HG02571 (cell line): ENCODE data around the gene MICA.
"Not testable (repeated sequence)": the region's sequence is repeated elsewhere in the genome, so short reads cannot be mapped to it uniquely, and the experiment has no call there.

ENCODE experiments used
- ATAC-seq: cut with Tn5 transposase; IDR thresholded peaks from one replicate; pipeline ENCODE4 v1.9.1; 2021; ENCODE audit warnings: mild to moderate bottlenecking, moderate library complexity; ENCODE audit not compliant: unreplicated experiment

Gene MICA

DNA sequence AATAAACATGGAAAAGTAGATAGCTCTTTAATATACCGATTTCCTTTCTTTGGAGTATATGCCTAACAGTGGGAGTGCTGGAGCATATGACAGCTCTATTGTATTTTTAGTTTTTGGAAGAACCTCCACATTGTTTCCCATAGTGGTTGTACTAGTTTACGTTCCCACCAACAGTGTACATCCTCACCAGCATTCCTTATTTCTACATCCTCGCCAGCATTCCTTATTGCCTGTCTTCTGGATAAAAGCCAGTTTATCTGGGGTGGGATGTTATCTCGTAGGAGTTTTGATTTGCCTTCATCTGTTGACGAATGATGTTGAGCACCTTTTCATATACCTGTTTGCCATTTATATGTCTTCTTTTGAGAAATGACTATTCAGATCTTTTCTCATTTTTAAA lies 2.6 kb downstream of the MICA start:
- no peak for ATAC-seq

DNA sequence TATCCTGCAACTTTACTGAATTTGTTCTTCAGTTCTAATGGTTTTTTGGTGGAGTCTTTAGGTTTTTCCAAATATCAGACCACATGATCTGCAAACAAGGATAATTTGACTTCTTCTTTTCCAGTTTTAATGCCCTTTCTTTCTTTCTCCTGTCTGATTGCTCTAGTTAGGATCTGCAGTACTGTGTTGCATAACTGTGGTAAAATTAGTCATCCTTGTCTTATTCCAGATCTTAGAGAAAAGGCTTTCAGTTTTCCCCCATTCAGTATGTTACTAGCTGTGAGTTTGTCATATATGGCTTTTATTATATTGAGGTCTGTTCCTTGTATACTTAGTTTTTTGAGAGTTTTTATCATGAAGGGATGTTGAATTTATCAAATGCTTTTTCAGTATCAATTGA lies 4.3 kb downstream of the MICA start:
- no peak for ATAC-seq

DNA sequence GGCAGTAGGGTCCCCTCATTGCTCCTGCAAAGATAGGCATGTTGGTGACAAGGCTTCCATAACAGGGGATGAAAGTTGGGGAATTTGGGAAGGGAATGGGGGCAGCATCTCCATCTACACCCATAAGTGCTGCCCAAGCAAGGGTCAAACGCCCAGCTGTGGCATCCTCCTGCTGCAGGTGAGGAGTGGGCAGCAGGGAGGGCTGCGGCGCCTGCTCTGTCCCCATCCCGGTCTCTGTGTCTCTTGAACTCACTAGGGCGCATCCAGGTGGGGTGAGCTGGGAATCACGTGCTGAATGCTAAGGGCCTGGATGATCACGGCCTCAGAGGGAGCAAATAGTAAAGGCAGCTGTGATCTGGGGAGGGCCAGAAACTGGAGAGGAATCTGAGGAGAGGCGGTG lies 9.1 kb downstream of the MICA start:
- ATAC-seq, result no peak

DNA sequence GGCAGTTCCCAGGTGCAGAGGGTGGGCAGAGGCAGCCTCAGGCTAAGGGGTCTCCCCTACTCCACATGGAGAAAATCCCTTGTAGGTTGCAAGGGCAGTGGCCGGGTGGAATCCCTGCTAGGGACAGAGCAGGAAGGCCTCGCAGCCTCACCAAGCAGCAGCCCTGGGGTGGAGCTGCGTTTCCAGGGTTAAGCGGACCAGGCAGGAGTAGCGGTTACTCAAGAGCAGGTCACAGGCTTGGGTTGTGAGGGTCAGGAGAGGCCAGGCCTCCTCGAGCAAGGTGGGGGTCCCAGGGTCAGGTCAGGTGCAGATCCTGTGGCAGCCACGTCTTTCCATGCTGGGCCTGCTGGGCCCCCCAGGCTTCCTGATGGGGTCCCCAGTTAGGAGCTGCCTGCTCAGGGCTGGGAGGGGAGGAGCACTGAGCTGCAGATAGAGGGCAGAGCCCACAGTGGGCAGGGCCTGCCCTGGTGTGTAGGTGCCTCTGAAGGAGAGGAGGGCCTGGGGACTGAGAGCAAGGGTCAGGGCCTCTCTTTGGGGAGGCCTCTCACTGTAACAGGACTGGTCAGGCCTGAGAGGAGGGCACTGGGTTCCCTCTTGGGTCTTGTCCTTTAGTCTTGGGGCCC lies 10.9 kb downstream of the MICA start:
- ATAC-seq, result not testable (repeated sequence)

DNA sequence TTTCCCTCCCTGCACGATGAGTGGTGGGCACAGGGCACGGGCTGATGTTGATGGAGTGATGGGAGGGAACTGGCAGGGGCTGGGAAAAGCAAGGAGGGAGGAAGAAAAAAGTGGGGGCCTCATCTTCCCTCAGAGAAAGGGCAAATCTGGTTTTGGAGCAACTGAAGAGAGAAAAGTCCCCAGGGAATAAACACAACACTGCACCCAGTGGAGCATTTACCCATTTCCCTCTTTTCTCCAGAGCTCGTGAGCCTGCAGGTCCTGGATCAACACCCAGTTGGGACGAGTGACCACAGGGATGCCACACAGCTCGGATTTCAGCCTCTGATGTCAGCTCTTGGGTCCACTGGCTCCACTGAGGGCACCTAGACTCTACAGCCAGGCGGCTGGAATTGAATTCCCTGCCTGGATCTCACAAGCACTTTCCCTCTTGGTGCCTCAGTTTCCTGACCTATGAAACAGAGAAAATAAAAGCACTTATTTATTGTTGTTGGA lies 11.4 kb downstream of the MICA start:
- no peak for ATAC-seq

DNA sequence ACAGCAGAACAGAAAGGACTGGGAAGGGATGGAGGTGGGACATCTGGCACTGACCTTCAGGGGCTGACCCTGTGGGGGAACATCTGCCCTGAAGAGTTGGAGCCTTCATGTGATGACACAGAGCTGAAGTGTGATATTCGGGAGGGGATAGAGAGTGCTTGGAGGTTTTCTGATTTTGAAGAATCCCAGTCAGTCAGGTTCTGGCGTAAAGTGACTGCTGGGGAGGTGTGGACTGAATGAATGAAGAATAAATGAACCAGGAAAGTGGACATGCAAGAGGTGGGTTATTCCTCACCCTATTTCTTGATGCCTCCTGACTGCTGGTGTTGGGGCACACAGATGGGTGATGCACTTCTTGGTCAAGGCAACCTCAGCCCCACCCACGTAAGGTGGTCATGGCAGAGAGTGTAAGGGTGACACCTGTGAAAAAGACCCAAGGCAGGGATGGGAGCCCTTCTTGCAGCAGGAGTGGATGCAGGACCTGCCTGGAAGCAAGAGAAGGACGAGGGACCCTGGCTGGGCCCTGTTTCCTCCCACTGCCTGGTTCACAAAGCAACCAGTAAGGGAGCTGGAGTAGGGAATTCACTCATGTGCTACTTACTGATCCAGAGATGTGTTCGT lies 13.1 kb downstream of the MICA start:
- no peak for ATAC-seq

DNA sequence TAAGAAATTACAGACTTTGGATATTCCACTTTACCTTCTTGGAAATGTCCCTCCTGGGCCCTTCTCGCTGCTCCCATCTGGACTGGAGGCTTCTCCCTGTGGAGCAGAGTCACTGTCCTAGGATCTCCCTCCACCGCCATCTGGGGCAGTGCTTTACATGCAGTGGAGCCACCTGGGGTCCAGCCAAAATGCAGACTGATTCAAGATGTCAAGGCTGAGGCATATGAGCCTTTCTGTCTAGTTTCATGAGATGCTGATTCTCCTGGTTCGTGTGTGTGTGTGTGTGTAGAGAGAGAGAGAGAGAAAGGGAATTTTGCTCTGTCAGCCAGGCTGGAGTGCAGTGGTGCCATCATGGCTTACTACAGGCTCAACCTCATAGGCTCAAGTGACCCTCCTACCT lies 14.9 kb downstream of the MICA start:
- no peak for ATAC-seq

DNA sequence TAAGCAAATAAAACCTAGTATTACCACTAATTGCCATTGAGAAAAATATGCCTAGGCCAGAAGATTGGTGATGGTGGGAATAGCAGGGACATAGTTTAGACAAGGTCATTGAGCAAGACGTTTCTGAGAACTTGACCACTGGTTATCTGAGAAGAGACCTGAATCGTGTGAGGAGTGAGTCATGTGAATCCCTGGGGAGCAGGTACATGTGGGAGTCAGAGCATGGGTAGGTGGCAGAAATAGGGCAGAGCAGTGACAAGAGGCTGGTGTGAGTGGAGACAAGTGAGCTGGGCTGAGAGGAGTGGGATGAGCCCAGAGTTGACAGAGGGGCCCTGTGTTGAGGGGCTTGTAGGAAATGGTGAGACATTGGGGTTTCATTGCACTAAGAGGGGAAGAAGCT lies 16.4 kb downstream of the MICA start:
- no peak for ATAC-seq

DNA sequence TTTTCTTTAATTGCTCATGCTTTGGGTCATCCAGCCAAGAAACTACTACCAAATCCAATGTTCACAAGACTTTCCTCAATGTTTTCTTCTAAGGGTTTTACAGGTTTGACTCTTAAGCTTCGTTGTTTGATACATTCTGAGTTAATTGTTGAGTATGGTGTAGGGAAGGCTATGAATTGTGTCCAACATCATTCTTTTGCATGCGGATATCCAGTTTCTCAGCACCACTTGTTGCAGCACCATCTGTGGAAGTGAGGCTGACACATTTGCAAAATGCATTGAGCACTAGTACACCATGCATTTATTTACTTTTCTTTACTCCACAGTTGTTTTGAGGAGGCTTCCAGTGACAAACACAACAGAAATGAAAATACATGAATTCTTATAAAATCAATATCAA lies 17.2 kb downstream of the MICA start:
- no peak for ATAC-seq

DNA sequence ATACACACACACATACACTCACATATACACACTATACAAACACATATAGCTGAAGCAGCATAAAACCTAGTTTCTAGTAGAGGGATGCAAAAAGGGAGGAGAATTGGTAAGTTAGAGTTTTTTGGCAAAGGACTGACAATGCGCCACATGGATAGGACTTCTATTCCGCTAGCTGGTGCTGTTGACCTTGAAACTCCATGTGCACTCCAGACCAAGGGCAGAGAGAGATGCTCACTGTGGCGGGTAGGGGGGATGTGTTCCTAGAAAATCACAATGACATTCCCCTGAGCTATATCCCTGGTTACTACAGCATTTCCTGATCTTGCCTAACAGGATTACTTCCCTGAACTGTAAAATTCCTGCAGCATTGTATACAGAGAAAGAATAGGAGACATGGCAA lies 19.2 kb downstream of the MICA start:
- ATAC-seq, result no peak

DNA sequence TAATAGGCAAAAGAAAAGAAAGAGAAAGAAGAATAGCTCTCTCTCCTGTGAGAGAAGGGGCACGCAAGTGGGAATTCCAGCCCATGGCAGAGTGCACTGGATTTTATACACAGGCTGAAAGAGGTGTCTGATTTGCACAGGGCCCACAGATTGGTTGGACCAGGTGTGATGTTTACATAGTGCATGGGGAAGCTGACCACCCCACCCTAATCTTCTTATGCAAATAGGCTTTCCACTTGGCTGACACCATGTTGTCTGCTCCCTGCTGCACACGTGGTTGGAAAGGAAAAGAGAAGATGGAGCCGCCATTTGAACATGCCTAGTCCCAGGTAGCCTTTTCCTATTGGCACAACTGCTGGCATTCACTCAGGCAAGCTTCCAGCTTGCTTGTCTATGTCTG lies 20.2 kb downstream of the MICA start:
- ATAC-seq, result no peak

DNA sequence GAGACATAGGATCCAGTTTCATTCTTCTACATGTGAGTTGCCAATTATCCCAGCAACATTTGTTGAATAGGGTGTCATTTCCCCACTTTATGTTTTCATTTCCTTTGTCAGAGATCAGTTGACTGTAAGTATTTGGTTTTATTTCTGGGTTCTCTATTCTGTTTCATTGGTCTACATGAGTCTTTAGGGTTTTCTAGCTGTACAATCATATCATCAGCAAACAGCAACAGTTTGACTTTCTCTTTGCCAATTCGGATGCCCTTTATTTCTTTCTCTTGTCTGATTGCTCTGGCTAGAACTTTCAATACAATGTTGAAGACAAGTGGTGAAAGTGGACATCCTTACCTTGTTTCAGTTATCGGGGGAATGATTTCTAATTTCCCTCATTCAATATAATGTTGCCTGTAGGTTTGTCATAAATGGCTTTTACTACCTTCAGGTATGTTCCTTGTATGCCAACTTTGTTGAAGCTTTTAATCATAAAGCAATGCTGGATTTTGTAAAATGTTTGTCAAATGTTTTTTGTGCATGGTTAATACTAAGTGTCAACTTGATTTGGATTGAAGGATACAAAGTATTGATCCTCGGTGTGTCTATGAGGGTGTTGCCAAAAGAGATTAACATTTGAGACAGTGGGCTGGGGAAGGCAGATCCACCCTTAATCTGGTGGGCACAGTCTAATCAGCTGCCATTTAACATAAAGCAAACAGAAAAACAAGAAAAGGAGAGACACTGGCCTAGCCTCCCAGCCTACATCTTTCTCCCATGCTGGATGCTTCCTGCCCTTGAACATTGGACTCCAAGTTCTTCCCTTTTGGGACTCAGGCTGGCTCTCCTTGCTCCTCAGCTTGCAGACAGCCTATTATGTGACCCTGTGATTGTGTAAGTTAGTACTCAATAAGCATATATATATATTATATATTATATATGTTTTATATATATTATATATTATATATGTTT lies 23.3 kb downstream of the MICA start:
- no peak for ATAC-seq

DNA sequence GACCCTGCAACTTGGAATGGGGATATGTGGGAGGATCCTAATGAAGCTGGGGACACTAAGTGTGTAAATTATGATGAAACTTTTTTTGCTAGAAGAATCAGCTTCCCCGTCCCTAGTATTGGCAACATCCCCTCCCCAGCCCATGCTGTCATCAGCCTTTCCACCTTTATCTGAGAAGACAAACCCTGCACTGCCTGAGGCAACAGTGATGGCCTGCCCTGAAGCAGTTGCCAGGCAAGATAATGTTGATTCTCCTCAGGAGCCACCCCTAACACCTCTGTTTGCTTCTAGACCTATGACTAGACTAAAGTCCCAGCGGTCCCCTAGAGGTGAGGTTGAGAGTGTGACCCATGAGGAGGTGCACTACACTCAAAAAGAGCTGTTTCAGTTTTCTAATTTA lies 27.1 kb downstream of the MICA start:
- ATAC-seq, result no peak

DNA sequence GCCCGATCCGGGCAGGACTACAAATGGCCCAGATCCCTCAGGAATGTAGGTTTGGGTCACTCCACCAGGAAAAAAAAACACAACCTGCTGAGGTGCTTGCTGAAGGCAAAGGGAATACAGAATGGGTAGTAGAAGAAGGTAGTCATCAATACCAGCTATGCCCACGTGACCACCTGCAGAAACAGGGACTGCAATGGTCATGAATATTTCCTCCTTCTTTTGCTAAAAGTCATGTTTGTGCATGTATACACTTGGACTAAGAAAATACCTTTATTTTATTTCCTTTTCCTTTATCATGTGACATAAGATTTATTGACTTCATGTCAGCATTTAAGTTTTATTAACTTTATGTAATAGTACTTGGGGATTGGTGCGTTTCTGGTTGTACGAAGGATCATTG lies 31.7 kb downstream of the MICA start:
- ATAC-seq, result not testable (repeated sequence)

DNA sequence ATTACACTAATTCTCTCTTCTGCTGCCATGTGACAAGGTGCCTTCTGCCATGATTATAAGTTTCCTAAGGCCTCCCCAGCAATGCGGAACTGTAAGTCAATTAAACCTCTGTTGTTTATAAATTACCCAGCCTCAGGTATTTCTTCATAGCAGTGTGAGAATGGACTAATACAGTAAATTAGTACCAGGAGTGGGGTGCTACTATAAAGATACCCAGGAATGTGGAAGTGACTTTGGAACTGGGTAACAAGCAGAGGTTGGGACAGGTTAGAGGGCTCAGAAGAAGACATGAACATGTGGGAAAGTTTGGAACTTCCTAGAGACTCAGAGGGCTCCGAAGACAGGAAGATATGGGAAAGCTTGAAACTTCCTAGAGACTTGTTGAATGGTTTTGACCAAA lies 34.8 kb downstream of the MICA start:
- ATAC-seq, result no peak

DNA sequence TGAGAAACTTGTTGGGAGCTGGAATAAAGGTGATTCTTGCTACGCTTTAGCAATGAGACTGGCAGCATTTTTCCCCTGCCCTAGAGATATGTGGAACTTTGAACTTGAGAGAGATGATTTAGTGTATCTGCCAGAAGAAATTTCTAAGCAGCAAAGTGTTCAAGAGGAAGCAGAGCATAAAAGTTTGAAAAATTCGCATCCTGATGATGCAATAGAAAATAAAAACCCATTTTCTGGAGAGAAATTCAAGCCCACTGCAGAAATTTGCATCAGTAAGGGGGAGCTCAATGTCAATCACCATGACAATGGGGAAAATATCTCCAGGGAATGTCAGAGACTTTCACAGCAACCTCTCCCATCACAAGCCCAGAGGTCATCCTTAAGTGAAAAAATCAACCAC lies 35.3 kb downstream of the MICA start:
- no peak for ATAC-seq

DNA sequence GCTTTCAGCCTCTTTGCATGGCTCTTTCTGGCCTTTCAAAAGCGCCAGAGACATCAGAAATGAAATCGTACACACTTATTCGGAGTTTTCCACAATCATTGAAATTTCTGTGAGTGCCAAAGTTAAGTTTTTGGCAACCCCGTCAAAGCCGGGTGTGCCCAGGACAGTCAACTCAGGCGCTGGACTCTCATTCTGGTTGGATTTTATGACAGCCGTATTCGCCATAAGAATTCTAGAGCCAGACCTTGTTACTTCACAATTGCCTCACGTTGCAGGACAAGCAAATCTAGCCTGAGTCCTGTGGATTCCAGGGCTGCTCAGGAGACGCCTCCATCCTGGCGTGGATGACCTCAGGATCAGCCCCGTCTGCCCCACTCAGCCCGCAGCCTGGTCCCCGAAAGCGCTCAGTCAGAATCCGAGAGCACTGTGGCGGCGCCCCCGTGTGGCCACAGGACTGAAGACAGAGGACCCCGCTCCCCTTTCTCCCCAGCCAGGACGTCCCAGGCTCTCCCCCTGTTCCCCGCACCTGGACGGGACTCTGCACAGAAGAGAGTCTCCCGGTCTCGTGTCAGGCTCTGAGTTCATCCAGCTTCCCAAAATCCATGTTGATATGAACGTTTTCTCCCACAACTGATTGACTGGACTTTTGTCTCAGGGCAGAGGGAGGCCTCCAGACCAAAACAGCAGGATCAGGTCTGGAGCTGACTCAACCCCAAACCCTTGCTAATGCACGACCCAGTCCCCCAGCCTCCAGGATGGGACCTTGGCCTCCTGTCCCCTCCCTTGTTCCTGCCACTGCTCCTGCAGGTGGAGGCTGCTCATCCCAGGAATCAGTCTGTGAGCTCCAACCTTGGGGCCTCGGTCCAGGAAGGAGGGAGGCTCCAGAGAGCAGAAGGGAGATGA lies 38.2 kb downstream of the MICA start:
- ATAC-seq, result no peak

DNA sequence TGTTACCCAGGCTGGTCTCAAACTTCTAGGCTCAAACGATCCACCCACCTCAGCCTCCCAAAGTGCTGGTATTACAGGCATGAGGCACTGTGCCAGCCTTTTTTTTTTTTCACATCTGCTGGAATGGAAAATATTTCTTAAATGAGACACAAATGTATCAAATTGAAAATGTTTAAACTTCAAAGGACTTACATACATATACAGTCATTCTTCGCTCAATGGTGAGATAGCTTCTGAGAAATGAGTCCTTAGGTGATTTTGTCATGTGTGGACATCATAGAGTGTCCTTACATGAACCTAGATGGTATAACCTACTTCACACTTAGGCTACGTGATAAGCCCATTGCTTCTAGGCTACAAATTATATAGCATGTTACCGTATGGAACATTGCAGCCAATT lies 43.1 kb downstream of the MICA start:
- no peak for ATAC-seq

DNA sequence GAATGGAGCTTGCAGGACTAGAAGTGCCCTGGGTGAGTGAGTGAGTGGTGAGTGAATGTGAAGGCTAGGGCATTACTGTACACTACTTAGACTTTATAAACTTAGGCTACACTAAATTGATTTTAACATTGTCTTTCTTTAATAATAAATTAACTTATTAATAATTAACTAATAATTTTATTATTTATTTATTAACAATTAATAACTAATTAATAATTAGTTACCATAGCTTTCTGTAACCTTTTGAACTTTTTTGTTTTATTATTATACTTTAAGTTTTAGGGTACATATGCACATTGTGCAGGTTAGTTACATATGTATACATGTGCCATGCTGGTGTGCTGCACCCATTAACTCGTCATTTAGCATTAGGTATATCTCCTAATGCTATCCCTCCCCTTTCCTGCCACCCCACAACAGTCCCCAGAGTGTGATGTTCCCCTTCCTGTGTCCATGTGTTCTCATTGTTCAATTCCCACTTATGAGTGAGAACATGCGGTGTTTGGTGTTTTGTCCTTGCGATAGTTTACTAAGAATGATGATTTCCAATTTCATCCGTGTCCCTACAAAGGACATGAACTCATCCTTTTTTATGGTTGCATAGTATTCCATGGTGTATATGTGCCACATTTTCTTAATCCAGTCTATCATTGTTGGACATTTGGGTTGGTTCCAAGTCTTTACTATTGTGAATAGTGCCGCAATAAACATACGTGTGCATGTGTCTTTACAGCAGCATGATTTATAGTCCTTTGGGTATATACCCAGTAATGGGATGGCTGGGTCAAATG lies 43.8 kb downstream of the MICA start:
- ATAC-seq, result not testable (repeated sequence)

DNA sequence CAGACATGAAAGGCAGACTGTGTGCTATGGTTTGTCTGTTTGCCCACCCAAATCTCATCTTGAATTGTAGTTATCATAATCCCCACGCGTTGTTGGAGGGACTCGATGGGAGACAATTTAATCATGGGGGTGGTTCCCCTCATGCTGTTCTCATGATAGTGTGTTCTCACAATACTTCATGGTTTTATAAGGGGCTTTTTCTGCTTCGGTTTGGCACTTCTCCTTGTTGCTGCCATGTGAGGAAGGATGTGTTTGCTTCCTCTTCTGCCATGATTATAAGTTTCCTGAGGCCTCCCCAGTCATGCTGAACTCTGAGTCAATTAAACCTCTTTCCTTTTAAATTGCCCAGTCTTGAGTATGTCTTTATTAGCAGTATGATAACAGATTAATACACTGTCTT lies 47.4 kb downstream of the MICA start:
- no peak for ATAC-seq
